BJ (cell line): ENCODE results near the gene CD59. TPM values are rescaled to one million over a fixed set of nuclear protein-coding genes. Genes with fewer than 3 reads are reported as not detected.

Experiments
- CTCF ChIA-PET: fragments of 350-600 bp; formaldehyde crosslinking; extraction: SDS; loops from one replicate; lab custom pipeline; 2021; ENCODE audit warnings: antibody characterized with exemption, inconsistent platforms; lab: Yijun Ruan, JAX
- POLR2A ChIA-PET: fragments of 300-600 bp; sonication (Branson Sonifier 250); formaldehyde crosslinking; extraction: SDS; loops from one replicate; lab custom pipeline; 2021; ENCODE audit warnings: antibody characterized with exemption; lab: Charles Lee
- DNase-seq: peaks from one replicate; pipeline ENCODE4 v3.0.0-alpha.2; 2011; ENCODE audit warnings: low read depth
- H3K27me3 ChIP-seq: 2 replicates; pipeline ENCODE4 v1.6.0; 2011; ENCODE audit warnings: low read length; ENCODE audit not compliant: control insufficient read depth, insufficient read depth
- H3K36me3 ChIP-seq: 2 replicates; pipeline ENCODE4 v1.5.1; 2011; ENCODE audit warnings: low read length; ENCODE audit not compliant: control insufficient read depth, insufficient read depth
- H3K4me3 ChIP-seq: 2 replicates; pipeline ENCODE4 v1.5.1; 2011; ENCODE audit warnings: low read depth, mild to moderate bottlenecking, control low read depth, low read length
- polyA plus RNA-seq: library from polyadenylated mRNA; depleted of rRNA; stranded (reverse); fragments of >200 nt; gene quantifications from 2 replicates; pipeline ENCODE4 v1.2.3, GENCODE V29; 2011
- TF ChIP-seq, protein P1 (sequence below): IDR thresholded peaks from 2 replicates; pipeline ENCODE4 v1.5.1; 2011; ENCODE audit warnings: low read depth, mild to moderate bottlenecking, control low read depth, inconsistent platforms, low read length, moderate library complexity; ENCODE audit not compliant: insufficient read depth

CD59 gene
- polyA plus RNA-seq, 1 experiment: 1,025 TPM

DNA sequence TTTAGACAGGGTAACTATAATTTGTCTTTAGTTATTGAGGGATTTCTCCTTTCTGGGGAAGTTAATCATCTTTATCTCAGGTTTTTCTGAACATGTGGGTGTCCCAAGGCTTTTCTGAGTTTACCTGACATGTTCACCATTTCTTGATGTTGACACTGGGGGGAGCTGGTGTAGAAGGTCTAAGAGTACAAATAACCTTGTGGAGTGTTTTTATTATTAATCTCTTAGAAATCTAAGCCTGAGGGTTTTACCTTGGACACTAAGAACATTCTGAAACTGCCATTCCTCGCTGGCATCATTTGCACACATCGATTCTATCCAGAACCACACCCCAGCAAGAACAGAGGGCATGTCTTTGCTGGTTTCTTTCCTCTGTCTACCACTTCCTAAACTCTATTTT lies 20.0 kb downstream of the CD59 start:
- TF ChIP-seq, protein P1, sequence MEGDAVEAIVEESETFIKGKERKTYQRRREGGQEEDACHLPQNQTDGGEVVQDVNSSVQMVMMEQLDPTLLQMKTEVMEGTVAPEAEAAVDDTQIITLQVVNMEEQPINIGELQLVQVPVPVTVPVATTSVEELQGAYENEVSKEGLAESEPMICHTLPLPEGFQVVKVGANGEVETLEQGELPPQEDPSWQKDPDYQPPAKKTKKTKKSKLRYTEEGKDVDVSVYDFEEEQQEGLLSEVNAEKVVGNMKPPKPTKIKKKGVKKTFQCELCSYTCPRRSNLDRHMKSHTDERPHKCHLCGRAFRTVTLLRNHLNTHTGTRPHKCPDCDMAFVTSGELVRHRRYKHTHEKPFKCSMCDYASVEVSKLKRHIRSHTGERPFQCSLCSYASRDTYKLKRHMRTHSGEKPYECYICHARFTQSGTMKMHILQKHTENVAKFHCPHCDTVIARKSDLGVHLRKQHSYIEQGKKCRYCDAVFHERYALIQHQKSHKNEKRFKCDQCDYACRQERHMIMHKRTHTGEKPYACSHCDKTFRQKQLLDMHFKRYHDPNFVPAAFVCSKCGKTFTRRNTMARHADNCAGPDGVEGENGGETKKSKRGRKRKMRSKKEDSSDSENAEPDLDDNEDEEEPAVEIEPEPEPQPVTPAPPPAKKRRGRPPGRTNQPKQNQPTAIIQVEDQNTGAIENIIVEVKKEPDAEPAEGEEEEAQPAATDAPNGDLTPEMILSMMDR: peak; percentile 39
- no peak for DNase-seq
- no peaks in the 10 kb centered on the region for H3K27me3 ChIP-seq
- POLR2A ChIA-PET: interaction anchor here (0.6 kb wide), 1 partner anchor 13 kb away, joined by 3 read pairs; no protein-coding TSS in a partner anchor
- CTCF ChIA-PET: interaction anchor here (0.9 to 2.6 kb wide), 14 partner anchors 8 to 113 kb away, joined by 3 to 12 read pairs (median 6); partner anchors contain the start of gene CD59
- peaks cover 12% of the 10 kb centered on the region for H3K36me3 ChIP-seq
- no peak overlapping the region for H3K4me3 ChIP-seq

DNA sequence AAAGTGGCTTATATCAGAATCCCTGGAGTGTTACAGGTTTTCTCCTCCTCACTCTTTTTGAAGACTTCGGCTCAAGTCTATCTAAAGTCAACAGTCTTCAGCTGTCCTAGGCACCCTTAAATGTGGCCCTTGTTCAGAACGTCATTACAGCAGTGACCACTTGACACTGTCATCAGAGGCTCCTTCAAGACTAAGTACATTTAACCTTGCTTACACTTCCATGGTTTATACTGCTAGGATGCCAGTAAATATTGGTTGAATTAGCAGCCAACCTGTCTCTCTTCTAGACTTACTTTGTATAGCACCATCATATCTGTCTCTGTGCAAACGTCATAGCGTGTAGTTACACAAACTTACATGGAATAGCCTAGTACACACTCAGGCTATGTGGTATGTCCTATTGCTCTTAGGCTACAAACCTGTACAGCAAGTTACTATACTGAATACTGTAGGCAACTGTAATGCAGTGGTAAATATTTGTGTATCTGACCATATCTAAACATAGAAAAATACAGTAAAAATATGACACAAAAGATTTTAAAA lies 22.3 kb downstream of the CD59 start:
- CTCF ChIA-PET: interaction anchor here (2.2 to 2.5 kb wide), 2 partner anchors 10 to 28 kb away, joined by 9 read pairs; no protein-coding TSS in a partner anchor
- POLR2A ChIA-PET: no interaction called here
- no peak for DNase-seq
- Histone ChIP-seq H3K36me3 (peaks cover 11% of the 10 kb centered on the region), H3K4me3 (no peak overlapping the region), H3K27me3 (no peaks in the 10 kb centered on the region)
- TF ChIP-seq, protein P1: no peak

DNA sequence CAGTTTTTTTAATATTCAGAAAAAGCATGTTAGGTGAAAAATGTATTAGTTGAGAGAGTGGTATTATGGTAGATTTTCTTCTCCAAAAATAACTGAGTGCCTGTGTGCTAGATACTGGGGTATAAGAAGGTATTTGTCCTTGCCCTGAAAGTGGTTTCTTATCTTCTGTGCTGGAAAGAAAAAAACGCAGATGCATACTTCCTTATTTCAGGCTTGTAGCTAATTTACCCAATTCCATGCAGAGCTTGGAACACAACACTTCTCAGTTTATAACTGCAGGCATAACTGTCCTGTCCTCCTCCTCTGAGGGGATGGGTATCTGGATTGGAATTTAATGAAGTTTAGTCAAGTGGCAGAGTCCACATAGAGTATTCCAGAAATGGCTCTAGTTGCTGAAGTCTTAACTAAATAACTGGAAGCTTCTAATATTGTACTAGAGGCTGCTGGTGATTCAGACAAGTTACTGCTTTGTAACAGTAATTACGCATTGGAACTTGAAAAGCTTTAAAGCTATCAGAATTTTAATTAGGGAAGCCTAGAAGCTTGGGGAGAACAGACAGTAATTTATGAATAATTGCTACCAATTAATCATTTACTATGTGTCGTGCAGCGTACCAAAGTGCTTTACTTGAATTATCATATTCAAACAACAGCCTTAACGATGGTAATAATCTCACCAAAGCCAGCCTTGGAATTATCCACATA lies 22.9 kb downstream of the CD59 start:
- POLR2A ChIA-PET: no interaction called here
- CTCF ChIA-PET: interaction anchor here (0.6 to 2.2 kb wide), 2 partner anchors 23 to 29 kb away, joined by 3 to 9 read pairs; no protein-coding TSS in a partner anchor
- peaks cover 11% of the 10 kb centered on the region for H3K36me3 ChIP-seq
- H3K27me3 ChIP-seq: no peaks in the 10 kb centered on the region
- TF ChIP-seq, protein P1: no peak
- H3K4me3 ChIP-seq: no peak overlapping the region
- no peak for DNase-seq

DNA sequence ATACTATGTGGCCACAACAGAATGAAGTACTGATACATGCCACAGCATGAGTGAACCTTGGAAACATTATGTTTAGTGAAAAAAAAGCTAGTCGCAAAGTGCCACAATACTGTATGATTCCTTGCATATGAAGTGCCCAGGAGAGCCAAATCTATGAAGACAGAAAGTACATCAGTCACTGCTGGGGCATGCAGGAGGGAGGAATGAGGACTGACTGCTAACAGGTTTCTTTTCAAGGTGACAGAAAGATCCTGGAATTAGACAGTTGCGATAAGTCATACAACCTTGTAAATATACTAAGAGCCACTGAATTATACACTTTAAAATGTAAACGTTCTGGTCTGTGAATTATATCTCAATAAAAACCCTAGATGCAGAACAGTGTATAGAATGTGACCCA lies 23.8 kb downstream of the CD59 start:
- POLR2A ChIA-PET: no interaction called here
- no peak for DNase-seq
- TF ChIP-seq, protein P1: no peak
- no peak overlapping the region for H3K4me3 ChIP-seq
- peaks cover 11% of the 10 kb centered on the region for H3K36me3 ChIP-seq
- no peaks in the 10 kb centered on the region for H3K27me3 ChIP-seq
- CTCF ChIA-PET: no interaction called here

DNA sequence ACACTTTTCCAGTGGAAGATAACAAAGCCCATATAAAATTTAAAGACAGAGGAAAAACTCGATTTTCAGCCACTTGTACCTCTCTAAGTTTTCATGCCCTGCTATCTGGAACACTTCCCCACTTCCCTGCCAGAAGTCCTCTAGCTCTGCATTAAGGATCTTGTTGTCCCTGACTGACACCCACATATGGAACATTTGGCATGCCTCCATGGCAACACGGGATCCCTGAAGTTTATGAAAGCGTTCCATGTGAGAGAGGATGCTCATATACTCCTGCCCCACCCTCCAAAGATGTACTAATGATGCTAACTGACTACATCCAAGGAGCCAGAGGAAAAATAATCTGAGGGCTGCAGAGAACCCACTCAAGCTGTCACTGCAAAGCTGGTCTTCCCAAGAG lies 26.8 kb downstream of the CD59 start:
- ChIA-PET POLR2A (no interaction called here), CTCF (no interaction called here)
- H3K4me3 ChIP-seq: no peak overlapping the region
- peaks cover 10% of the 10 kb centered on the region for H3K36me3 ChIP-seq
- no peak for DNase-seq
- no peaks in the 10 kb centered on the region for H3K27me3 ChIP-seq
- TF ChIP-seq, protein P1: no peak
